CD4-positive, CD25-positive, alpha-beta regulatory T cell (primary cell): ENCODE data around the gene RBP3. TPM values are rescaled to one million over a fixed set of nuclear protein-coding genes. Genes with fewer than 3 reads are reported as not detected.

Experiments
- ATAC-seq, 2 donors: fragments of 150-1000 bp; cut with Tn5 transposase; one replicate each; pipeline ENCODE4 v1.10.0; 2021; ENCODE audit warnings: low read depth in 2 of 2, moderate number of reproducible peaks in 2 of 2, moderate library complexity in 1 of 2
- DNase-seq, 3 donors: peaks; one replicate each; pipeline versions ENCODE4 v3.0.0 to v3.0.0-alpha.2; 2012 to 2022; ENCODE audit warnings: mixed read lengths in 1 of 3
- H3K27ac ChIP-seq: one replicate; pipeline ENCODE4 v1.7.0; 2013; ENCODE audit warnings: mild to moderate bottlenecking, low read length; ENCODE audit not compliant: insufficient read depth, poor library complexity, severe bottlenecking
- H3K27me3 ChIP-seq: one replicate; pipeline ENCODE4 v1.7.0; 2013; ENCODE audit warnings: low read length; ENCODE audit not compliant: control insufficient read depth, insufficient read depth
- H3K36me3 ChIP-seq: one replicate; pipeline ENCODE4 v1.7.0; 2013; ENCODE audit warnings: mild to moderate bottlenecking, low read length, moderate library complexity; ENCODE audit not compliant: control insufficient read depth, insufficient read depth
- H3K4me1 ChIP-seq: 2 replicates; pipeline ENCODE4 v1.7.0; 2013; ENCODE audit warnings: mild to moderate bottlenecking, low read length; ENCODE audit not compliant: insufficient read depth, control insufficient read depth, poor library complexity, severe bottlenecking
- H3K4me3 ChIP-seq: one replicate; pipeline ENCODE4 v1.7.0; 2013; ENCODE audit warnings: low read depth, mild to moderate bottlenecking, low read length, moderate library complexity
- H3K9me3 ChIP-seq, 2 experiments: 1 replicate in 1 of 2; 2 replicates in 1 of 2; pipeline ENCODE4 v1.7.0; 2013; ENCODE audit warnings: low read length in 2 of 2, mild to moderate bottlenecking in 1 of 2, moderate library complexity in 1 of 2; ENCODE audit not compliant: control insufficient read depth in 2 of 2
- H3K27ac Mint-ChIP-seq, 3 donors: one replicate each; pipeline ENCODE4 v1.8.0; 2020 to 2022; ENCODE audit warnings: mild to moderate bottlenecking in 3 of 3, mixed read lengths in 3 of 3, moderate library complexity in 2 of 3
- H3K27me3 Mint-ChIP-seq: one replicate; pipeline ENCODE4 v1.8.0; 2022; ENCODE audit warnings: mild to moderate bottlenecking, mixed read lengths
- H3K36me3 Mint-ChIP-seq: one replicate; pipeline ENCODE4 v1.8.0; 2020; ENCODE audit warnings: mixed read lengths
- H3K4me1 Mint-ChIP-seq, 4 donors: one replicate each; pipeline ENCODE4 v1.8.0; 2020 to 2022; ENCODE audit warnings: mixed read lengths in 4 of 4, mild to moderate bottlenecking in 1 of 4
- H3K4me3 Mint-ChIP-seq, 4 donors: one replicate each; pipeline ENCODE4 v1.8.0; 2020 to 2022; ENCODE audit warnings: mild to moderate bottlenecking in 4 of 4, mixed read lengths in 4 of 4, moderate library complexity in 3 of 4
- H3K9me3 Mint-ChIP-seq, 7 donors: one replicate each; pipeline ENCODE4 v1.8.0; 2020 to 2022; ENCODE audit warnings: mixed read lengths in 7 of 7, mild to moderate bottlenecking in 3 of 7, moderate library complexity in 2 of 7
- polyA plus RNA-seq, 4 donors: library from polyadenylated mRNA; unstranded; fragments of 300-500 nt; fragmentation: Illumina TruSeq; gene quantifications; one replicate each; pipeline ENCODE4 v1.2.3, GENCODE V29; 2021
- total RNA-seq: library from RNA; stranded (reverse); gene quantifications from one replicate; pipeline ENCODE4 v1.2.3, GENCODE V29; 2022

Gene RBP3
- total and polyA plus RNA-seq, 5 donors from 2014 or later = not detected

DNA sequence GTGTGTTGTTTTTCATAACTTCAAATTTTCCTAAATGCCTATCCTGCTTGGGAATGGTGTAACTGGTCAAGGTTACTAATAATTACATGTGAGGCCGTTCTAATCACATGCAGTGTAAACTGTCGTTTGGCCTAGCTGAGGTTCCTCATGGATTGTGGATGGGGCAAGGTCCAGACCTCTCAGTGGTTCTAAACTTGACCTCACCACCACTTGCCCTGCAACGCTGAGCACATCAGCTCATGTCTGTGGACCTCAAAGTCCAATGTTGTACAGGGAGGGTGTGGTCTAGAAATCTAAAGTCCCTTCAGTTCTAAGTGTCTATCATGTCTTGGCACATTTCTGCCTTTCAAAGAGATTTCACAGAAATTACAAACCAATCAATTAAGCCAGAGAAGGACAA is 15.6 kb downstream of the RBP3 start:
- H3K4me3 ChIP-seq = no peak overlapping the region
- no peaks in the 10 kb centered on the region for H3K9me3 ChIP-seq
- no peaks in the 10 kb centered on the region for H3K27me3 Mint-ChIP-seq
- ATAC-seq (no peak), DNase-seq (no peak)
- no peak overlapping the region for H3K27ac Mint-ChIP-seq
- H3K27me3 ChIP-seq = no peaks in the 10 kb centered on the region
- H3K36me3 ChIP-seq = no peaks in the 10 kb centered on the region
- no peaks in the 10 kb centered on the region for H3K4me1 ChIP-seq
- no peak overlapping the region for H3K4me3 Mint-ChIP-seq
- no peaks in the 10 kb centered on the region for H3K9me3 Mint-ChIP-seq
- H3K36me3 Mint-ChIP-seq = no peaks in the 10 kb centered on the region
- no peaks in the 10 kb centered on the region for H3K4me1 Mint-ChIP-seq
- no peak overlapping the region for H3K27ac ChIP-seq

- Histone ChIP-seq H3K4me1 (no peaks in the 10 kb centered on the region), H3K4me3 (no peak overlapping the region), H3K27ac (no peak overlapping the region), H3K36me3 (no peaks in the 10 kb centered on the region), H3K9me3 (no peaks in the 10 kb centered on the region), H3K27me3 (no peaks in the 10 kb centered on the region)
- H3K9me3 Mint-ChIP-seq = no peaks in the 10 kb centered on the region
- H3K27ac Mint-ChIP-seq = no peak overlapping the region
- no peak for DNase-seq
- H3K4me3 Mint-ChIP-seq = no peak overlapping the region
- no peaks in the 10 kb centered on the region for H3K36me3 Mint-ChIP-seq
- no peaks in the 10 kb centered on the region for H3K4me1 Mint-ChIP-seq
- H3K27me3 Mint-ChIP-seq = no peaks in the 10 kb centered on the region
- ATAC-seq = no peak
These were observed 16.2 kb downstream of the RBP3 start for GRCh38 chr10:47364366-47364765.

GRCh38 chr10:47364911-47365310 is 16.7 kb downstream of the RBP3 start:
- no peak overlapping the region for H3K4me3 Mint-ChIP-seq
- H3K4me1 ChIP-seq = no peaks in the 10 kb centered on the region
- no peak overlapping the region for H3K27ac Mint-ChIP-seq
- DNase-seq (no peak), ATAC-seq (no peak)
- H3K9me3 Mint-ChIP-seq = no peaks in the 10 kb centered on the region
- no peaks in the 10 kb centered on the region for H3K9me3 ChIP-seq
- no peaks in the 10 kb centered on the region for H3K4me1 Mint-ChIP-seq
- H3K27ac ChIP-seq = no peak overlapping the region
- no peaks in the 10 kb centered on the region for H3K36me3 Mint-ChIP-seq
- no peaks in the 10 kb centered on the region for H3K27me3 Mint-ChIP-seq
- no peak overlapping the region for H3K4me3 ChIP-seq
- H3K27me3 ChIP-seq = no peaks in the 10 kb centered on the region
- no peaks in the 10 kb centered on the region for H3K36me3 ChIP-seq

GRCh38 chr10:47365431-47366180 is 17.4 kb downstream of the RBP3 start:
- no peak for DNase-seq
- no peaks in the 10 kb centered on the region for H3K36me3 ChIP-seq
- H3K9me3 ChIP-seq = no peaks in the 10 kb centered on the region
- H3K4me1 ChIP-seq = no peaks in the 10 kb centered on the region
- H3K27me3 ChIP-seq = no peaks in the 10 kb centered on the region
- H3K4me3 ChIP-seq = no peak overlapping the region
- no peak for ATAC-seq
- no peak overlapping the region for H3K27ac Mint-ChIP-seq
- H3K9me3 Mint-ChIP-seq = no peaks in the 10 kb centered on the region
- H3K4me1 Mint-ChIP-seq = no peaks in the 10 kb centered on the region
- H3K27ac ChIP-seq = no peak overlapping the region
- H3K36me3 Mint-ChIP-seq = no peaks in the 10 kb centered on the region
- no peaks in the 10 kb centered on the region for H3K27me3 Mint-ChIP-seq
- no peak overlapping the region for H3K4me3 Mint-ChIP-seq

- Mint-ChIP-seq H3K4me1 (no peaks in the 10 kb centered on the region), H3K27ac (no peak overlapping the region), H3K4me3 (no peak overlapping the region), H3K9me3 (no peaks in the 10 kb centered on the region), H3K27me3 (no peaks in the 10 kb centered on the region), H3K36me3 (no peaks in the 10 kb centered on the region)
- no peak overlapping the region for H3K4me3 ChIP-seq
- no peak overlapping the region for H3K27ac ChIP-seq
- H3K36me3 ChIP-seq = no peaks in the 10 kb centered on the region
- no peaks in the 10 kb centered on the region for H3K9me3 ChIP-seq
- H3K4me1 ChIP-seq = no peaks in the 10 kb centered on the region
- no peak for ATAC-seq
- no peak for DNase-seq
- no peaks in the 10 kb centered on the region for H3K27me3 ChIP-seq
These were observed 18.0 kb downstream of the RBP3 start for GRCh38 chr10:47366181-47366631.

- H3K27ac Mint-ChIP-seq = no peak overlapping the region
- no peak for ATAC-seq
These were observed 18.7 kb downstream of the RBP3 start for GRCh38 chr10:47366731-47367460.

DNA sequence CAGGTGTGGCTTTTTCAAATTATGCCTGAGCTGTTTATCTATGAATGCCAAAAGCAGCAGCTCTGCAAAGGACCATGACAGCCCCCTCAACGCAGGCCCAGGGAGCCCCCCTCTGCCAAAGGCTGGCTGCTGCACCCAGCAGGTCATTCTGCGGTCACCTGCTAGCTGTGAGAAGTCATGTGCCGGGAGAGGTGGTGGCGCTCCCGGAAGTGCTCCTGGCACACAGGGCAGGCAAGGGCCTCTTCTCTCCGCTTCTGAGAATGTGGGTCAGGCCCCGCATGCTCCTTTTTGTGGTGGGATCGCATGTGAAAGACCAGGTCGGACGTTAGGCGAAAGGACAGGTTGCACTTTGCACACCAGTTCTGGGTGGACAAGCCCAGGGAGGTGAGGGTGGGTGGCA is 19.5 kb downstream of the RBP3 start:
- Mint-ChIP-seq H3K4me3 (no peak overlapping the region), H3K36me3 (no peaks in the 10 kb centered on the region), H3K27me3 (no peaks in the 10 kb centered on the region), H3K27ac (no peak overlapping the region), H3K9me3 (no peaks in the 10 kb centered on the region), H3K4me1 (no peaks in the 10 kb centered on the region)
- ATAC-seq = no peak
- H3K4me1 ChIP-seq = no peaks in the 10 kb centered on the region
- no peaks in the 10 kb centered on the region for H3K27me3 ChIP-seq
- no peaks in the 10 kb centered on the region for H3K9me3 ChIP-seq
- no peak overlapping the region for H3K4me3 ChIP-seq
- H3K27ac ChIP-seq = no peak overlapping the region
- DNase-seq = no peak
- no peaks in the 10 kb centered on the region for H3K36me3 ChIP-seq

More at GRCh38 chr10:47366731-47367460, 18.7 kb downstream of the RBP3 start:
- H3K27me3 Mint-ChIP-seq = no peaks in the 10 kb centered on the region
- DNase-seq = no peak
- H3K4me3 Mint-ChIP-seq = no peak overlapping the region
- Histone ChIP-seq H3K4me1 (no peaks in the 10 kb centered on the region), H3K36me3 (no peaks in the 10 kb centered on the region), H3K4me3 (no peak overlapping the region), H3K27me3 (no peaks in the 10 kb centered on the region), H3K9me3 (no peaks in the 10 kb centered on the region), H3K27ac (no peak overlapping the region)
- H3K4me1 Mint-ChIP-seq = no peaks in the 10 kb centered on the region
- H3K9me3 Mint-ChIP-seq = no peaks in the 10 kb centered on the region
- no peaks in the 10 kb centered on the region for H3K36me3 Mint-ChIP-seq
